ENCODE results near the gene ZNF598. TPM values are rescaled to one million over a fixed set of nuclear protein-coding genes. Genes with fewer than 3 reads are reported as not detected.
A peak's percentile ranks its signal among the peaks of the same experiment; 100 is the strongest.

The ZNF598 gene
- total RNA-seq, 1 experiment from 2014 or later, result 50.4 TPM

DNA sequence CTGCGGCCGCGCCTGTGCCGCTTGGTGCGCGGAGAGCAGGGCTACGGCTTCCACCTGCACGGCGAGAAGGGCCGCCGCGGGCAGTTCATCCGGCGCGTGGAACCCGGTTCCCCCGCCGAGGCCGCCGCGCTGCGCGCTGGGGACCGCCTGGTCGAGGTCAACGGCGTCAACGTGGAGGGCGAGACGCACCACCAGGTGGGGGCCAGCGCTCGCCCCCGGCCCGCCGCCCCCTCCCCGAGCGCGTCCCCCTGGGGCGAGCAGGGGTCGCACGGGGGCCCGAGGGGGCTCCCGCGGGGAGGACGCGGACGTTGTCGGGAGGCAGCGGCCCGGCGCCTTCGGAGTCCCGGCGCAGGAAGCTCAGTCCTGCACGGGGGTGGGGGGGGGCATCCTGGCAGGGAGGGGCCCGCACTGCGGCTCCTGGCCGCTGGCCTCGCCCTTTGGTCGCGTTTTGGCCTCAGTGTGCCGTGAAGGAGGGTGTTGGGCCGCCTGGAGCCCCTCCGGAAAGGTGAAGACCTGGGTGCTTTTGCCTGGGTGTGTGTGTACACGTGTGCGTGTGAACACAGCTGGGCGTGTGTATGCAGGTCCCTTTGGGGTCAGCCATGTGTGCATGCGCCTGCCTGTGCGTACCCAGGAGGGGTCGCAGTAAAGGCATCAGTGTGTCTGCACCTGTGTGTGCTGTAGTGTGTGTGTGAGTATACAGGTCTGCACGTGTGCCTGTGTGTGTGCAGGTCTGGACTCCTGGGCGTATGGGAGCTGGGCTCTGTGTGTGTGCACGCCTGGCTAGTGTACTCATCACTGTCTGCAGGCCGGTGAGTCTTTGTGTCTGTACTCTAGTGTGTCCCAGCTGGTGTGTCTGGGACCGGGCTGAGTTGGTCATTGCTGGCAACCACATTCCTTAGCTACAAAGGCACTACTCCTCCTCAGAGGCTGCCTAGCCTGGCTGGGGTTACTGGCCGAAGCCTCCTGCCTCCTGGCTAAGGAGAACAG, 17.7 kb upstream of the ZNF598 start:
- peaks cover 17% of the 10 kb centered on the region for H3K4me1 Mint-ChIP-seq (ENCODE audit: low read depth, unreplicated experiment)
- H3K27me3 ChIP-seq (replicated peaks; ENCODE audit: control insufficient read depth, insufficient read depth, low read length), result no peaks in the 10 kb centered on the region
- ChIA-PET CTCF (interaction anchor here (1.0 kb wide), 1 partner anchor 20 kb away, joined by 3 read pairs; the partner anchor contains the start of genes NTHL1 and TSC2), POLR2A (interaction anchor here (0.6 kb wide), 1 partner anchor 12 kb away, joined by 6 read pairs; no protein-coding TSS in a partner anchor)
- no peaks in the 10 kb centered on the region for H3K27me3 Mint-ChIP-seq (ENCODE audit: insufficient read depth, unreplicated experiment)
- no peaks in the 10 kb centered on the region for H3K36me3 ChIP-seq (ENCODE audit: control insufficient read depth, insufficient read depth, low read length)
- no TSS peak for BruUV-seq (replicated peaks)
- H3K4me1 ChIP-seq, result peaks cover 17% of the 10 kb centered on the region
- H3K4me3 ChIP-seq (ENCODE audit: low read depth, low read length), result peak overlapping the region; percentile 44
- H3K9me3 ChIP-seq, result no peaks in the 10 kb centered on the region
- H3K36me3 Mint-ChIP-seq (ENCODE audit: insufficient read depth, unreplicated experiment), result no peaks in the 10 kb centered on the region
- peak overlapping the region; percentile 73 for H3K4me3 Mint-ChIP-seq (ENCODE audit: unreplicated experiment)
- peak in 1 of 2 experiments; percentile 51 for DNase-seq
- H3K27ac Mint-ChIP-seq (ENCODE audit: unreplicated experiment), result no peak overlapping the region
- intact Hi-C loops (cut with micrococcal nuclease; ENCODE audit: unreplicated experiment), result loop anchor here (1.0 kb wide), 1 partner anchor 20 kb away; the partner anchor contains the start of genes NTHL1 and TSC2
- no peaks in the 10 kb centered on the region for H3K9me3 Mint-ChIP-seq (ENCODE audit: unreplicated experiment)
- TF ChIP-seq, protein P1, sequence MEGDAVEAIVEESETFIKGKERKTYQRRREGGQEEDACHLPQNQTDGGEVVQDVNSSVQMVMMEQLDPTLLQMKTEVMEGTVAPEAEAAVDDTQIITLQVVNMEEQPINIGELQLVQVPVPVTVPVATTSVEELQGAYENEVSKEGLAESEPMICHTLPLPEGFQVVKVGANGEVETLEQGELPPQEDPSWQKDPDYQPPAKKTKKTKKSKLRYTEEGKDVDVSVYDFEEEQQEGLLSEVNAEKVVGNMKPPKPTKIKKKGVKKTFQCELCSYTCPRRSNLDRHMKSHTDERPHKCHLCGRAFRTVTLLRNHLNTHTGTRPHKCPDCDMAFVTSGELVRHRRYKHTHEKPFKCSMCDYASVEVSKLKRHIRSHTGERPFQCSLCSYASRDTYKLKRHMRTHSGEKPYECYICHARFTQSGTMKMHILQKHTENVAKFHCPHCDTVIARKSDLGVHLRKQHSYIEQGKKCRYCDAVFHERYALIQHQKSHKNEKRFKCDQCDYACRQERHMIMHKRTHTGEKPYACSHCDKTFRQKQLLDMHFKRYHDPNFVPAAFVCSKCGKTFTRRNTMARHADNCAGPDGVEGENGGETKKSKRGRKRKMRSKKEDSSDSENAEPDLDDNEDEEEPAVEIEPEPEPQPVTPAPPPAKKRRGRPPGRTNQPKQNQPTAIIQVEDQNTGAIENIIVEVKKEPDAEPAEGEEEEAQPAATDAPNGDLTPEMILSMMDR (IDR thresholded peaks at IDR 0.05; ENCODE audit: insufficient read depth in 1 of 2, low read depth in 1 of 2, low read length in 1 of 2, severe bottlenecking in 1 of 2, unreplicated experiment in 1 of 2), result peak in 1 of 2 experiments; percentile 19

DNA sequence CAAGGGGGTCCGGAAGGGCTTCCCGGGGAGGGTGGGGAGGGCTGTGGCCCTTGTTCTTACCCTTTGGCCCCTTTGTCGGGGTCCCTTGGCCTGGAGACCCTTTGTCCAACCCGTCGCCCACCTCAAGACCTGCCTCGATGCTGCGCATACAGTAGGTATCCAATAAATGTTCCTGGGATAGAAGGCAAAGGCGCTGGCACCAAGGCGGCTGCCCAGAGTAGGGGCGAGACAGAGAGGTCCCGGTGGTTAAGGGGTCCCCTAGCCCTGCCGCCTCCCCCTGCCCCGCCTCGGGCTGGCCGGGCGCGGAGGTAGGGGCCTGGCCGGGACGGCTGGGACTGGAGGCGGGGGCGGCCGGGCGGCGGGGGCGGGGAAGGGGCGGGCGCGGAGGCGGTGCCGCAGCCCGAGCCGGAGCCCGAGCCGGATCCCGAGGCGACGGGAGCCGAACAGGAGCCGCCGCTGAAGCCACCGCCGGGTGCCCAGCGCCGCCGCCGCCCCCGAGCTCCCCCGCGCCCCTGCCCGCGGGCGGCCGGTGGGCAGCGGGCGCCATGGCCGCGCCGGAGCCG, 16.9 kb upstream of the ZNF598 start, which contains the start of gene NHERF2:
Gene NHERF2, plus strand, starts transcription at position 442 of the 563 bp plus-strand sequence. Its CDS starts 104 bp downstream, at position 546.
- H3K9me3 ChIP-seq, result no peaks in the 10 kb centered on the region
- POLR2A ChIA-PET, result interaction anchor here (0.6 kb wide), 1 partner anchor 13 kb away, joined by 6 read pairs; no protein-coding TSS in a partner anchor
- H3K36me3 ChIP-seq (ENCODE audit: control insufficient read depth, insufficient read depth, low read length), result no peaks in the 10 kb centered on the region
- H3K4me3 ChIP-seq (ENCODE audit: low read depth, low read length), result peak within 1 kb of the TSS; percentile 44
- H3K4me1 ChIP-seq, result peaks cover 17% of the 10 kb centered on the region
- Mint-ChIP-seq H3K36me3 (ENCODE audit: insufficient read depth, unreplicated experiment) (no peaks in the 10 kb centered on the region), H3K4me3 (ENCODE audit: unreplicated experiment) (peak within 1 kb of the TSS; percentile 73), H3K27me3 (ENCODE audit: insufficient read depth, unreplicated experiment) (no peaks in the 10 kb centered on the region), H3K27ac (ENCODE audit: unreplicated experiment) (no peak within 1 kb of the TSS), H3K4me1 (ENCODE audit: low read depth, unreplicated experiment) (peaks cover 18% of the 10 kb centered on the region), H3K9me3 (ENCODE audit: unreplicated experiment) (no peaks in the 10 kb centered on the region)
- intact Hi-C loops (cut with micrococcal nuclease; ENCODE audit: unreplicated experiment), result loop anchor here (1.0 kb wide), 1 partner anchor 21 kb away; the partner anchor contains the start of genes NTHL1 and TSC2
- H3K27me3 ChIP-seq (replicated peaks; ENCODE audit: control insufficient read depth, insufficient read depth, low read length), result no peaks in the 10 kb centered on the region
- DNase-seq, result peak in 1 of 2 experiments; percentile 50
- TF ChIP-seq, protein P1 (IDR thresholded peaks at IDR 0.05; ENCODE audit: insufficient read depth in 1 of 2, low read depth in 1 of 2, low read length in 1 of 2, severe bottlenecking in 1 of 2, unreplicated experiment in 1 of 2), result no peak
- no TSS peak for BruUV-seq (replicated peaks)
- CTCF ChIA-PET, result no interaction called here

DNA sequence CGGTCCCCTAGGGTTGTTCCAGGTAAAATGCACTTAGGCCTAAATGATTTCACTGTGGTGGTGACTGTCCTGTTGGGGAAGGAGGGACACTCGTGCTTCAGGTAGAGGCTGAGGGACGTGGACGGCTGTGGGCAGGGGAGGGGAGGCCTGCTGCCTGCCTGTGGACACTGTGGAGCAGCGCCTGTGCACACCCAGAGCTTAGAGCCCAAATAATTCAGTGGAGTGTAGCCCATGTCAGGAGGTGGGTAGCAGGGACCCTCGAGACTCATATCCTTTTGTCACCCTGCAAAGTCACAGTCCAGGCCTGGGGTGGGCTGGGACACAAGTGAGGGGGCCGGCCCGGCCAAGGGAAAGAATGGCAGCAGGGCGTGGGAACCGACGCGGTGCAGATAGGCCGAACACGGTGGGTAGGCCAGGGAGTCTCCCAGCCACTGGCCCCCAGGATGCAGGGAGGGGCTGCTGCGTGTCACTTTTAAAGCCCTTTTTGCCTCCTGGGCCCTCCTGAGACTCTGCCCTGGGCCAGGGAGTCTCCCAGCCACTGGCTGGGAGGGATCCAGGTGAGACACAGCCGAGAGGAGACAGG, 16.3 kb upstream of the ZNF598 start:
- Histone ChIP-seq H3K4me1 (peaks cover 17% of the 10 kb centered on the region), H3K4me3 (ENCODE audit: low read depth, low read length) (no peak overlapping the region), H3K36me3 (ENCODE audit: control insufficient read depth, insufficient read depth, low read length) (no peaks in the 10 kb centered on the region), H3K27me3 (replicated peaks; ENCODE audit: control insufficient read depth, insufficient read depth, low read length) (no peaks in the 10 kb centered on the region), H3K9me3 (no peaks in the 10 kb centered on the region)
- TF ChIP-seq, protein P1 (IDR thresholded peaks at IDR 0.05; ENCODE audit: insufficient read depth in 1 of 2, low read depth in 1 of 2, low read length in 1 of 2, severe bottlenecking in 1 of 2, unreplicated experiment in 1 of 2), result no peak
- H3K27me3 Mint-ChIP-seq (ENCODE audit: insufficient read depth, unreplicated experiment), result no peaks in the 10 kb centered on the region
- no peaks in the 10 kb centered on the region for H3K36me3 Mint-ChIP-seq (ENCODE audit: insufficient read depth, unreplicated experiment)
- H3K9me3 Mint-ChIP-seq (ENCODE audit: unreplicated experiment), result no peaks in the 10 kb centered on the region
- intact Hi-C loops (cut with micrococcal nuclease; ENCODE audit: unreplicated experiment), result no loop called here
- CTCF ChIA-PET, result no interaction called here
- H3K4me1 Mint-ChIP-seq (ENCODE audit: low read depth, unreplicated experiment), result peaks cover 18% of the 10 kb centered on the region
- DNase-seq, result no peak
- POLR2A ChIA-PET, result no interaction called here
- no TSS peak for BruUV-seq (replicated peaks)
- H3K27ac Mint-ChIP-seq (ENCODE audit: unreplicated experiment), result no peak overlapping the region
- H3K4me3 Mint-ChIP-seq (ENCODE audit: unreplicated experiment), result peak overlapping the region; percentile 73
